ENCODE results near the gene PTTG1IP. TPM values are rescaled to one million over a fixed set of nuclear protein-coding genes. Genes with fewer than 3 reads are reported as not detected.

The PTTG1IP gene
- total and polyA plus RNA-seq, 2 of the 4 experiments (the other 2 are of a cell fraction): 167 to 194 TPM

- no peak overlapping the region for H3K23ac ChIP-seq (ENCODE audit: low read depth, low read length)
- no peak overlapping the region for H3K18ac ChIP-seq (ENCODE audit: low read depth, low read length)
- no peak overlapping the region for H3K4me3 ChIP-seq (ENCODE audit: insufficient read depth, low read depth, low read length)
- no peak overlapping the region for H3K14ac ChIP-seq (replicated peaks; ENCODE audit: low read depth, low read length)
- ChIA-PET POLR2A (ENCODE audit: unreplicated experiment) (no interaction called here), CTCF (interaction anchor here (1.1 kb wide), 1 partner anchor 9 kb away, joined by 3 read pairs; no protein-coding TSS in a partner anchor)
- TF ChIP-seq RAD21 (IDR thresholded peaks at IDR 0.05; ENCODE audit: low read length) (no peak), POLR2A (IDR thresholded peaks at IDR 0.05; ENCODE audit: low read depth, low read length) (no peak), FOS (IDR thresholded peaks at IDR 0.05; ENCODE audit: low read depth, low read length) (no peak), ELK1 (IDR thresholded peaks at IDR 0.05; ENCODE audit: borderline replicate concordance, low read depth, low read length) (no peak), BHLHE40 (IDR thresholded peaks at IDR 0.05; ENCODE audit: low read depth, low read length) (no peak)
- H2AK9ac ChIP-seq (replicated peaks; ENCODE audit: low read depth, low read length, poor library complexity): no peak overlapping the region
- in situ Hi-C loops (cut with MboI; ENCODE audit: low sequenced_read_pairs): loop anchor here (5.0 kb wide), 1 partner anchor 44 kb away; no protein-coding TSS in a partner anchor
- no peaks in the 10 kb centered on the region for H3K36me3 ChIP-seq (ENCODE audit: control insufficient read depth, insufficient read depth, low read length)
- no peak overlapping the region for H3K27ac ChIP-seq (ENCODE audit: insufficient read depth, low read length)
- WGBS, 2 experiments (ENCODE audit: extremely low coverage in 2 of 2, insufficient read length in 1 of 2): 91% methylated on average over 9 of the region's 11 CpGs; no CpG with 5 or more reads in 1 of the 2 experiments
- no peak overlapping the region for H3K4ac ChIP-seq (ENCODE audit: low read depth, low read length)
- peaks cover 3% of the 10 kb centered on the region; the same call in 1 of the 2 replicates for H4K20me1 ChIP-seq (ENCODE audit: insufficient read depth, low read length)
- no peaks in the 10 kb centered on the region; a peak in 1 of 4 replicates for H3K79me1 ChIP-seq (ENCODE audit: low read depth in 1 of 2, low read length in 2 of 2)
- no peak overlapping the region for H3K56ac ChIP-seq (ENCODE audit: extremely low read depth, insufficient read depth, low read length)
- H2AK5ac ChIP-seq (ENCODE audit: low read depth, low read length): no peak overlapping the region
- H2BK120ac ChIP-seq (ENCODE audit: low read depth, low read length): no peak overlapping the region
- H4K91ac ChIP-seq (ENCODE audit: insufficient read depth, low read depth, low read length): no peak overlapping the region
- dilution Hi-C loops (cut with HindIII; ENCODE audit: low sequenced_read_pairs, unreplicated experiment): no loop called here
- no peak overlapping the region for H2BK5ac ChIP-seq (ENCODE audit: low read depth, low read length, poor library complexity, severe bottlenecking)
- no peak overlapping the region for H2BK20ac ChIP-seq (ENCODE audit: low read depth, low read length)
- no TSS peak for BruUV-seq (replicated peaks)
- H4K8ac ChIP-seq (ENCODE audit: low read depth in 2 of 2, low read length in 2 of 2): no peak overlapping the region
- peaks cover 7% of the 10 kb centered on the region; the same call in 1 of the 2 replicates for H3K27me3 ChIP-seq (ENCODE audit: control insufficient read depth, insufficient read depth, low read length)
- ATAC-seq (ENCODE audit: low read depth) (no peak), DNase-seq (no peak)
- H3K4me2 ChIP-seq (ENCODE audit: low read depth, low read length): no peak overlapping the region
- peaks cover 6% of the 10 kb centered on the region for H3K4me1 ChIP-seq (ENCODE audit: control insufficient read depth, insufficient read depth, low read length)
- H4K5ac ChIP-seq (ENCODE audit: low read depth, low read length): no peak overlapping the region
- peaks cover 7% of the 10 kb centered on the region for H3K9me3 ChIP-seq (ENCODE audit: control insufficient read depth, insufficient read depth, low read length)
- H2BK15ac ChIP-seq (ENCODE audit: low read depth, low read length): no peak overlapping the region
- peaks cover 14% of the 10 kb centered on the region for H3K9me1 ChIP-seq (ENCODE audit: insufficient read depth, low read length)
- no peak overlapping the region for H3K9ac ChIP-seq (ENCODE audit: low read depth, low read length)
- intact Hi-C loops (cut with micrococcal nuclease): no loop called here
- no peak overlapping the region for H2AFZ ChIP-seq (replicated peaks; ENCODE audit: low read length, poor library complexity)
These were observed 9.8 kb upstream of the PTTG1IP start for GRCh38 chr21:44883250-44883649.

Data from IMR-90 (cell line).